ENCODE measurements around the gene NRXN3.

The NRXN3 gene

GRCh38 chr14:79293482-79294177, 1123.5 kb downstream of the NRXN3 start:
- Histone ChIP-seq H4K20me1 (ENCODE audit: low read depth, low read length) (no peaks in the 10 kb centered on the region), H3K4me3 (ENCODE audit: insufficient read depth, low read length, poor library complexity, severe bottlenecking) (no peak overlapping the region), H3K27me3 (ENCODE audit: low read length) (no peaks in the 10 kb centered on the region), H3K9ac (ENCODE audit: low read length) (no peak overlapping the region), H3K79me2 (ENCODE audit: insufficient read depth, low read length) (no peaks in the 10 kb centered on the region), H3K4me2 (ENCODE audit: low read depth, low read length, poor library complexity, severe bottlenecking) (no peak overlapping the region), H2AFZ (ENCODE audit: low read depth, low read length, severe bottlenecking) (no peak overlapping the region), H3K9me3 (ENCODE audit: insufficient read depth, low read length) (no peaks in the 10 kb centered on the region), H3F3A (ENCODE audit: insufficient read depth) (no peaks in the 10 kb centered on the region), H3K36me3 (ENCODE audit: low read length) (no peaks in the 10 kb centered on the region), H3K27ac (ENCODE audit: low read depth, low read length) (no peak overlapping the region), H3K9me2 (replicated peaks; ENCODE audit: insufficient read depth, low read length) (no peaks in the 10 kb centered on the region)
- TF ChIP-seq EZH2phosphoT487 (conservative IDR thresholded peaks at IDR 0.05; ENCODE audit: low read length): no peak
- TF ChIP-seq, protein P1, sequence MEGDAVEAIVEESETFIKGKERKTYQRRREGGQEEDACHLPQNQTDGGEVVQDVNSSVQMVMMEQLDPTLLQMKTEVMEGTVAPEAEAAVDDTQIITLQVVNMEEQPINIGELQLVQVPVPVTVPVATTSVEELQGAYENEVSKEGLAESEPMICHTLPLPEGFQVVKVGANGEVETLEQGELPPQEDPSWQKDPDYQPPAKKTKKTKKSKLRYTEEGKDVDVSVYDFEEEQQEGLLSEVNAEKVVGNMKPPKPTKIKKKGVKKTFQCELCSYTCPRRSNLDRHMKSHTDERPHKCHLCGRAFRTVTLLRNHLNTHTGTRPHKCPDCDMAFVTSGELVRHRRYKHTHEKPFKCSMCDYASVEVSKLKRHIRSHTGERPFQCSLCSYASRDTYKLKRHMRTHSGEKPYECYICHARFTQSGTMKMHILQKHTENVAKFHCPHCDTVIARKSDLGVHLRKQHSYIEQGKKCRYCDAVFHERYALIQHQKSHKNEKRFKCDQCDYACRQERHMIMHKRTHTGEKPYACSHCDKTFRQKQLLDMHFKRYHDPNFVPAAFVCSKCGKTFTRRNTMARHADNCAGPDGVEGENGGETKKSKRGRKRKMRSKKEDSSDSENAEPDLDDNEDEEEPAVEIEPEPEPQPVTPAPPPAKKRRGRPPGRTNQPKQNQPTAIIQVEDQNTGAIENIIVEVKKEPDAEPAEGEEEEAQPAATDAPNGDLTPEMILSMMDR (IDR thresholded peaks at IDR 0.05; ENCODE audit: insufficient read depth, low read length, poor library complexity, severe bottlenecking): no peak

GRCh38 chr14:79294499-79294898, 1124.3 kb downstream of the NRXN3 start:
- Histone ChIP-seq H3K9me3 (ENCODE audit: insufficient read depth, low read length) (no peaks in the 10 kb centered on the region), H3K4me3 (ENCODE audit: insufficient read depth, low read length, poor library complexity, severe bottlenecking) (no peak overlapping the region), H3K4me2 (ENCODE audit: low read depth, low read length, poor library complexity, severe bottlenecking) (no peak overlapping the region), H3K27me3 (ENCODE audit: low read length) (no peaks in the 10 kb centered on the region), H3K9ac (ENCODE audit: low read length) (no peak overlapping the region), H3K79me2 (ENCODE audit: insufficient read depth, low read length) (no peaks in the 10 kb centered on the region), H3F3A (ENCODE audit: insufficient read depth) (no peaks in the 10 kb centered on the region), H4K20me1 (ENCODE audit: low read depth, low read length) (no peaks in the 10 kb centered on the region), H2AFZ (ENCODE audit: low read depth, low read length, severe bottlenecking) (no peak overlapping the region), H3K9me2 (replicated peaks; ENCODE audit: insufficient read depth, low read length) (no peaks in the 10 kb centered on the region), H3K36me3 (ENCODE audit: low read length) (no peaks in the 10 kb centered on the region), H3K27ac (ENCODE audit: low read depth, low read length) (no peak overlapping the region)
- no peak for TF ChIP-seq EZH2phosphoT487 (conservative IDR thresholded peaks at IDR 0.05; ENCODE audit: low read length)
- TF ChIP-seq, protein P1 (IDR thresholded peaks at IDR 0.05; ENCODE audit: insufficient read depth, low read length, poor library complexity, severe bottlenecking): no peak

DNA sequence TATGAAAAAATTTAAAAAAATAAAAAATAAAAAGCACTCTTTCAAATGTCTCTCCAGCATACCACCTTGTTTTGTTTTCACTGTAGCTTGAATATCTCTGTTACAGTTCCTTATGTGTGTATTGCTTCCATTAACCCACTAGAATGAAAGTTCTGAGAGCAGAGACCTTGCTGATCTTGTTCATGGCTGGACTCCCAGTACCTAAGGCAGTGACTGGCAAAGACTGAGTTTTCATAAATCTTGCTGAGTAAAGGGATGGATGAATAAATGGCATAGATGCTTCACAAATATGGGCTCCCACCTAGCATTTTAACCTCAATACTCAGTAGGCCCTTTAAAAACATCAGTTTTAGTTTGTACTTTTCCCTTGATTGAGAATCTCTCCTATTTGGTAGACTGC, 1125.2 kb downstream of the NRXN3 start:
- H3K4me3 ChIP-seq (ENCODE audit: insufficient read depth, low read length, poor library complexity, severe bottlenecking): no peak overlapping the region
- no peaks in the 10 kb centered on the region for H3K36me3 ChIP-seq (ENCODE audit: low read length)
- H3K9me2 ChIP-seq (replicated peaks; ENCODE audit: insufficient read depth, low read length): no peaks in the 10 kb centered on the region
- H3K9me3 ChIP-seq (ENCODE audit: insufficient read depth, low read length): no peaks in the 10 kb centered on the region
- no peaks in the 10 kb centered on the region for H3F3A ChIP-seq (ENCODE audit: insufficient read depth)
- H3K27ac ChIP-seq (ENCODE audit: low read depth, low read length): no peak overlapping the region
- H3K9ac ChIP-seq (ENCODE audit: low read length): no peak overlapping the region
- no peak overlapping the region for H3K4me2 ChIP-seq (ENCODE audit: low read depth, low read length, poor library complexity, severe bottlenecking)
- no peaks in the 10 kb centered on the region for H3K79me2 ChIP-seq (ENCODE audit: insufficient read depth, low read length)
- no peaks in the 10 kb centered on the region for H4K20me1 ChIP-seq (ENCODE audit: low read depth, low read length)
- H3K27me3 ChIP-seq (ENCODE audit: low read length): no peaks in the 10 kb centered on the region
- H2AFZ ChIP-seq (ENCODE audit: low read depth, low read length, severe bottlenecking): no peak overlapping the region
- no peak for TF ChIP-seq EZH2phosphoT487 (conservative IDR thresholded peaks at IDR 0.05; ENCODE audit: low read length)

DNA sequence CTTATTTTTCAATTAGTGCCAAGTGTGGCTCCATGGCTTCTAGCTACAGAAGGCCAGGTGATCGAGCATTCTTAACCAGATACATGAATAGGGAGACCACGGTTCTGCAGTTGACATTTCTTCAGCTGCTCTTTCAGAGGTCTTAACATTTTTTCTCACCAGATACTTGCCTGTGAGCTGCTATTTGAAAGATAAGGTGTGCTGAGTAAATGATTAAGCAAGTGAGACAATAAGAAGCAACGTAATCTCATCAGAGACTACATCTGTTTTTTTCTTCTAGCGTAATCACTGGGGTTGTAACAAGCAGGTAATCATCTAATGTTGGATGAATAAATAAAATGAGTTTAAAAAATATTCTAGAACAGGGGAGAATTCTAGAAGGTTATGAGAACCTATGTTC, 1128.2 kb downstream of the NRXN3 start:
- H3K79me2 ChIP-seq (ENCODE audit: insufficient read depth, low read length): no peaks in the 10 kb centered on the region
- H3K27me3 ChIP-seq (ENCODE audit: low read length): no peaks in the 10 kb centered on the region
- no peaks in the 10 kb centered on the region for H4K20me1 ChIP-seq (ENCODE audit: low read depth, low read length)
- H3K36me3 ChIP-seq (ENCODE audit: low read length): no peaks in the 10 kb centered on the region
- no peak overlapping the region for H3K9ac ChIP-seq (ENCODE audit: low read length)
- TF ChIP-seq, protein P1 (IDR thresholded peaks at IDR 0.05; ENCODE audit: insufficient read depth, low read length, poor library complexity, severe bottlenecking): no peak
- no peak for TF ChIP-seq EZH2phosphoT487 (conservative IDR thresholded peaks at IDR 0.05; ENCODE audit: low read length)
- H3K27ac ChIP-seq (ENCODE audit: low read depth, low read length): no peak overlapping the region
- H3K4me2 ChIP-seq (ENCODE audit: low read depth, low read length, poor library complexity, severe bottlenecking): no peak overlapping the region
- H3F3A ChIP-seq (ENCODE audit: insufficient read depth): no peaks in the 10 kb centered on the region
- H3K4me3 ChIP-seq (ENCODE audit: insufficient read depth, low read length, poor library complexity, severe bottlenecking): no peak overlapping the region
- no peaks in the 10 kb centered on the region for H3K9me3 ChIP-seq (ENCODE audit: insufficient read depth, low read length)
- no peaks in the 10 kb centered on the region for H3K9me2 ChIP-seq (replicated peaks; ENCODE audit: insufficient read depth, low read length)
- H2AFZ ChIP-seq (ENCODE audit: low read depth, low read length, severe bottlenecking): no peak overlapping the region
